AG08396 (cell line): ENCODE measurements around the gene SLX9.
"Not testable (repeated sequence)": the region's sequence is repeated elsewhere in the genome, so short reads cannot be mapped to it uniquely, and the experiment has no call there.

Experiments used
- DNase-seq: peaks from one replicate; pipeline ENCODE4 v3.0.0; 2012; ENCODE audit warnings: low spot score, mixed read lengths

SLX9 gene

GRCh38 chr21:45019887-45020537 lies 80.2 kb downstream of the SLX9 start:
- no peak for DNase-seq

GRCh38 chr21:45020629-45021427 lies 81.0 kb downstream of the SLX9 start:
- no peak for DNase-seq

- no peak for DNase-seq
Observed at GRCh38 chr21:45021428-45022347, 81.9 kb downstream of the SLX9 start.

- DNase-seq = no peak
Observed at GRCh38 chr21:45022348-45022675, 82.5 kb downstream of the SLX9 start.

- DNase-seq = no peak
Observed at GRCh38 chr21:45022736-45023135, 82.9 kb downstream of the SLX9 start.

- not testable (repeated sequence) for DNase-seq
Observed at GRCh38 chr21:45024516-45024915, 84.7 kb downstream of the SLX9 start.

- no peak for DNase-seq
Observed at GRCh38 chr21:45026066-45026745, 86.4 kb downstream of the SLX9 start.
